CD4-positive, alpha-beta T cell (primary cell): Measurements from ENCODE around the gene MVP. TPM values are rescaled to one million over a fixed set of nuclear protein-coding genes. Genes with fewer than 3 reads are reported as not detected.
A peak's percentile ranks its signal among the peaks of the same experiment; 100 is the strongest.

Experiments used
- ATAC-seq: fragments of 200-7000 bp; cut with Tn5 transposase; one replicate; pipeline ENCODE4 v1.10.0; 2022; ENCODE audit warnings: mild to moderate bottlenecking; ENCODE audit not compliant: poor library complexity
- CTCF ChIA-PET: fragments of 350-600 bp; sonication (Branson Sonifier 250); formaldehyde crosslinking; loops from one replicate; lab custom pipeline; 2021; ENCODE audit warnings: antibody characterized with exemption, inconsistent platforms; lab: Charles Lee
- POLR2A ChIA-PET: fragments of 350-600 bp; sonication (Branson Sonifier 250); formaldehyde crosslinking; loops from one replicate; lab custom pipeline; 2021; ENCODE audit warnings: antibody characterized with exemption, inconsistent platforms; lab: Charles Lee
- DNase-seq, 14 experiments: peaks; one replicate each; pipeline ENCODE4 v3.0.0-alpha.2; 2013 to 2020; ENCODE audit warnings: mixed read lengths in 2 of 14
- H3K27ac ChIP-seq, 2 donors: one replicate each; pipeline versions ENCODE4 v1.5.1 to v1.7.0; 2013; ENCODE audit warnings: low read length in 2 of 2, low read depth in 1 of 2, mild to moderate bottlenecking in 1 of 2
- H3K27me3 ChIP-seq, 2 experiments: 1 replicate in 1 of 2; 2 replicates in 1 of 2; pipeline versions ENCODE4 v1.6.1 to v1.7.0; 2013; ENCODE audit warnings: low read length in 2 of 2, control low read depth in 1 of 2, mild to moderate bottlenecking in 1 of 2, moderate library complexity in 1 of 2; ENCODE audit not compliant: insufficient read depth in 2 of 2, control insufficient read depth in 1 of 2
- H3K36me3 ChIP-seq: one replicate; pipeline ENCODE4 v1.6.1; 2013; ENCODE audit warnings: low read length, control low read depth; ENCODE audit not compliant: insufficient read depth
- H3K4me1 ChIP-seq: one replicate; pipeline ENCODE4 v1.6.1; 2013; ENCODE audit warnings: low read length, control low read depth; ENCODE audit not compliant: insufficient read depth
- H3K4me3 ChIP-seq: one replicate; pipeline ENCODE4 v1.5.1; 2013; ENCODE audit warnings: mild to moderate bottlenecking, low read length, moderate library complexity
- H3K9me3 ChIP-seq, 2 experiments: 1 replicate in 1 of 2; 2 replicates in 1 of 2; pipeline versions ENCODE4 v1.6.1 to v1.7.0; 2013; ENCODE audit warnings: low read length in 2 of 2, mild to moderate bottlenecking in 2 of 2, control low read depth in 1 of 2, moderate library complexity in 1 of 2; ENCODE audit not compliant: control insufficient read depth in 1 of 2, insufficient read depth in 1 of 2
- H3K27ac Mint-ChIP-seq: one replicate; pipeline ENCODE4 v1.8.0; 2020; ENCODE audit warnings: mixed read lengths
- H3K27me3 Mint-ChIP-seq: one replicate; pipeline ENCODE4 v1.8.0; 2021; ENCODE audit warnings: mixed read lengths
- H3K36me3 Mint-ChIP-seq: one replicate; pipeline ENCODE4 v1.8.0; 2021; ENCODE audit warnings: low read depth, mixed read lengths
- H3K4me1 Mint-ChIP-seq: one replicate; pipeline ENCODE4 v1.8.0; 2021; ENCODE audit warnings: low read depth, mixed read lengths
- H3K4me3 Mint-ChIP-seq: one replicate; pipeline ENCODE4 v1.8.0; 2020; ENCODE audit warnings: mild to moderate bottlenecking, mixed read lengths
- H3K9me3 Mint-ChIP-seq: one replicate; pipeline ENCODE4 v1.8.0; 2020; ENCODE audit warnings: mixed read lengths
- CTCF ChIP-seq: fragments of 200-600 bp; IDR thresholded peaks from one replicate; pipeline ENCODE4 v1.8.0; 2022; ENCODE audit warnings: antibody characterized with exemption, mild to moderate bottlenecking
- intact Hi-C, 2 experiments: fragments of 100-400 bp; cut with DNase I in 1 of 2; cut with micrococcal nuclease in 1 of 2; formaldehyde crosslinking; loops; one replicate each; pipeline versions ENCODE4 v1.15.1 to v1.9.0; 2023 to 2025; cut with DNase I, micrococcal nuclease
- total RNA-seq, 174 experiments: library from RNA in 2 of 174; stranded (reverse) in 2 of 174; gene quantifications; one replicate each; pipeline ENCODE4 v1.2.3 and lab custom pipeline; 2021 to 2026

MVP gene
- total RNA-seq, 2 experiments from 2014 or later: 115 to 118 TPM

- no peak for TF ChIP-seq CTCF
- H3K9me3 Mint-ChIP-seq: no peaks in the 10 kb centered on the region
- peaks cover 55% of the 10 kb centered on the region for H3K36me3 Mint-ChIP-seq
- H3K27ac ChIP-seq: peak overlapping the region; percentile 75 to 83
- peak overlapping the region; percentile 94 for H3K4me3 ChIP-seq
- peak overlapping the region; percentile 83 for H3K27ac Mint-ChIP-seq
- CTCF ChIA-PET: interaction anchor here (0.5 to 3.9 kb wide), 7 partner anchors 14 to 78 kb away, joined by 3 to 32 read pairs (median 4); partner anchors contain the start of gene KIF22
- peaks cover 83% of the 10 kb centered on the region for H3K4me1 Mint-ChIP-seq
- POLR2A ChIA-PET: interaction anchor here (0.6 to 10.4 kb wide), 10 partner anchors 10 to 152 kb away, joined by 3 to 190 read pairs (median 4); partner anchors contain the start of genes CDIPT, KIF22, MAZ and TAOK2
- H3K4me3 Mint-ChIP-seq: peak overlapping the region; percentile 98
- peaks cover 97% of the 10 kb centered on the region for H3K4me1 ChIP-seq
- H3K36me3 ChIP-seq: peaks cover 30% of the 10 kb centered on the region
- H3K27me3 ChIP-seq: no peaks in the 10 kb centered on the region
- intact Hi-C loops: no loop called here
- no peaks in the 10 kb centered on the region for H3K27me3 Mint-ChIP-seq
- no peaks in the 10 kb centered on the region for H3K9me3 ChIP-seq
- peak in 10 of 14 experiments; percentile 25 to 79 (median 48) for DNase-seq
- peak; percentile 6 for ATAC-seq
Measured at GRCh38 chr16:29820730-29821642, 724 bp downstream of the MVP start.

GRCh38 chr16:29821643-29822115 lies 1.4 kb downstream of the MVP start:
- no peak for ATAC-seq
- intact Hi-C loops: no loop called here

More at GRCh38 chr16:29821643-29822115, 1.4 kb downstream of the MVP start:
- CTCF ChIA-PET: interaction anchor here (1.0 to 3.9 kb wide), 5 partner anchors 22 to 42 kb away, joined by 3 to 32 read pairs (median 4); partner anchors contain the start of gene KIF22
- Histone ChIP-seq H3K27ac (peak overlapping the region; percentile 75 to 83), H3K4me3 (peak overlapping the region; percentile 94), H3K4me1 (peaks cover 100% of the 10 kb centered on the region), H3K27me3 (no peaks in the 10 kb centered on the region), H3K9me3 (no peaks in the 10 kb centered on the region), H3K36me3 (peaks cover 30% of the 10 kb centered on the region)
- peaks cover 85% of the 10 kb centered on the region for H3K4me1 Mint-ChIP-seq
- POLR2A ChIA-PET: interaction anchor here (0.6 to 10.4 kb wide), 4 partner anchors 13 to 32 kb away, joined by 3 to 190 read pairs (median 8); partner anchors contain the start of gene MAZ
- no peaks in the 10 kb centered on the region for H3K9me3 Mint-ChIP-seq
- peak overlapping the region; percentile 98 for H3K4me3 Mint-ChIP-seq
- TF ChIP-seq CTCF: no peak
- no peaks in the 10 kb centered on the region for H3K27me3 Mint-ChIP-seq
- no peak for DNase-seq
- H3K36me3 Mint-ChIP-seq: peaks cover 52% of the 10 kb centered on the region
- H3K27ac Mint-ChIP-seq: peak overlapping the region; percentile 83
